ENCODE measurements around the gene NAV1. TPM values are rescaled to one million over a fixed set of nuclear protein-coding genes. Genes with fewer than 3 reads are reported as not detected.

NAV1 gene
- total and polyA plus RNA-seq, 2 experiments from 2014 or later, result 75.6 to 79.0 TPM

GRCh38 chr1:201496296-201496690, 42.6 kb upstream of the NAV1 start:
- H3K9ac ChIP-seq, result peak overlapping the region; percentile 49
- WGBS, 2 experiments (ENCODE audit: low coverage in 1 of 2, low lambda C conversion rate in 2 of 2, missing lambda C conversion rate in 2 of 2), result 44 to 58% methylated on average over 8 of the region's 8 CpGs
- no peaks in the 10 kb centered on the region for H3K9me3 ChIP-seq (ENCODE audit: low read depth)
- peak overlapping the region; percentile 53 for H3K4me2 ChIP-seq (ENCODE audit: unreplicated experiment)
- H4K20me1 ChIP-seq (ENCODE audit: insufficient read depth), result no peaks in the 10 kb centered on the region
- no peak overlapping the region for H2AFZ ChIP-seq
- H3K27ac ChIP-seq, result peak overlapping the region; percentile 58
- in situ Hi-C loops (cut with MboI), result no loop called here
- no peak overlapping the region for H3K4me3 ChIP-seq
- peaks cover 100% of the 10 kb centered on the region for H3K79me2 ChIP-seq (ENCODE audit: insufficient read depth)
- peaks cover 46% of the 10 kb centered on the region for H3F3A ChIP-seq (ENCODE audit: insufficient read depth)
- H3K9me2 ChIP-seq (ENCODE audit: insufficient read depth), result no peaks in the 10 kb centered on the region
- peaks cover 52% of the 10 kb centered on the region for H3K4me1 ChIP-seq (ENCODE audit: insufficient read depth)
- no peaks in the 10 kb centered on the region for H3K27me3 ChIP-seq (replicated peaks; ENCODE audit: insufficient read depth)
- peaks cover 40% of the 10 kb centered on the region for H3K36me3 ChIP-seq (ENCODE audit: low read depth)
- TF ChIP-seq EZH2 (IDR thresholded peaks at IDR 0.05; ENCODE audit: insufficient read depth, poor library complexity, severe bottlenecking), result no peak
- no peak for TF ChIP-seq EZH2phosphoT487 (IDR thresholded peaks at IDR 0.05; ENCODE audit: insufficient read depth, low read depth)
- no peak for DNase-seq

- Histone ChIP-seq H3K4me2 (ENCODE audit: unreplicated experiment) (no peak overlapping the region), H3K79me2 (ENCODE audit: insufficient read depth) (peaks cover 100% of the 10 kb centered on the region), H2AFZ (no peak overlapping the region), H3K9ac (no peak overlapping the region), H4K20me1 (ENCODE audit: insufficient read depth) (no peaks in the 10 kb centered on the region), H3K9me3 (ENCODE audit: low read depth) (no peaks in the 10 kb centered on the region), H3K27ac (no peak overlapping the region), H3K4me3 (no peak overlapping the region), H3K36me3 (ENCODE audit: low read depth) (peaks cover 31% of the 10 kb centered on the region), H3K9me2 (ENCODE audit: insufficient read depth) (no peaks in the 10 kb centered on the region), H3K27me3 (replicated peaks; ENCODE audit: insufficient read depth) (no peaks in the 10 kb centered on the region), H3K4me1 (ENCODE audit: insufficient read depth) (peaks cover 58% of the 10 kb centered on the region), H3F3A (ENCODE audit: insufficient read depth) (peaks cover 47% of the 10 kb centered on the region)
- TF ChIP-seq EZH2 (IDR thresholded peaks at IDR 0.05; ENCODE audit: insufficient read depth, poor library complexity, severe bottlenecking), result no peak
- TF ChIP-seq EZH2phosphoT487 (IDR thresholded peaks at IDR 0.05; ENCODE audit: insufficient read depth, low read depth), result no peak
- DNase-seq, result peak; percentile 5
- in situ Hi-C loops (cut with MboI), result no loop called here
- WGBS, 2 experiments (ENCODE audit: low coverage in 1 of 2, low lambda C conversion rate in 2 of 2, missing lambda C conversion rate in 2 of 2), result 96 to 97% methylated on average over 16 of the region's 16 CpGs
Measured at GRCh38 chr1:201497935-201498509, 40.9 kb upstream of the NAV1 start.

- in situ Hi-C loops (cut with MboI), result no loop called here
- H3F3A ChIP-seq (ENCODE audit: insufficient read depth), result peaks cover 51% of the 10 kb centered on the region
- H3K4me3 ChIP-seq, result no peak overlapping the region
- H3K27ac ChIP-seq, result no peak overlapping the region
- H2AFZ ChIP-seq, result no peak overlapping the region
- no peak overlapping the region for H3K9ac ChIP-seq
- H3K27me3 ChIP-seq (replicated peaks; ENCODE audit: insufficient read depth), result no peaks in the 10 kb centered on the region
- 96 to 98% methylated on average over 8 of the region's 8 CpGs for WGBS, 2 experiments (ENCODE audit: low coverage in 1 of 2, low lambda C conversion rate in 2 of 2, missing lambda C conversion rate in 2 of 2)
- no peaks in the 10 kb centered on the region for H3K9me3 ChIP-seq (ENCODE audit: low read depth)
- TF ChIP-seq EZH2phosphoT487 (IDR thresholded peaks at IDR 0.05; ENCODE audit: insufficient read depth, low read depth) (no peak), EZH2 (IDR thresholded peaks at IDR 0.05; ENCODE audit: insufficient read depth, poor library complexity, severe bottlenecking) (no peak)
- H3K36me3 ChIP-seq (ENCODE audit: low read depth), result peaks cover 25% of the 10 kb centered on the region
- peaks cover 62% of the 10 kb centered on the region for H3K4me1 ChIP-seq (ENCODE audit: insufficient read depth)
- H3K9me2 ChIP-seq (ENCODE audit: insufficient read depth), result no peaks in the 10 kb centered on the region
- no peaks in the 10 kb centered on the region for H4K20me1 ChIP-seq (ENCODE audit: insufficient read depth)
- H3K79me2 ChIP-seq (ENCODE audit: insufficient read depth), result peaks cover 97% of the 10 kb centered on the region
- DNase-seq, result peak; percentile 15
- no peak overlapping the region for H3K4me2 ChIP-seq (ENCODE audit: unreplicated experiment)
Measured at GRCh38 chr1:201498621-201499020, 40.3 kb upstream of the NAV1 start.

GRCh38 chr1:201499191-201499590, 39.7 kb upstream of the NAV1 start:
- Histone ChIP-seq H3K4me3 (no peak overlapping the region), H3K4me1 (ENCODE audit: insufficient read depth) (peaks cover 68% of the 10 kb centered on the region), H4K20me1 (ENCODE audit: insufficient read depth) (no peaks in the 10 kb centered on the region), H3K27ac (no peak overlapping the region), H3K79me2 (ENCODE audit: insufficient read depth) (peaks cover 97% of the 10 kb centered on the region), H3F3A (ENCODE audit: insufficient read depth) (peaks cover 52% of the 10 kb centered on the region), H3K4me2 (ENCODE audit: unreplicated experiment) (no peak overlapping the region), H3K9me2 (ENCODE audit: insufficient read depth) (no peaks in the 10 kb centered on the region), H3K36me3 (ENCODE audit: low read depth) (peaks cover 22% of the 10 kb centered on the region), H3K9ac (no peak overlapping the region), H2AFZ (no peak overlapping the region), H3K27me3 (replicated peaks; ENCODE audit: insufficient read depth) (no peaks in the 10 kb centered on the region), H3K9me3 (ENCODE audit: low read depth) (no peaks in the 10 kb centered on the region)
- in situ Hi-C loops (cut with MboI), result no loop called here
- DNase-seq, result peak; percentile 19
- 93 to 96% methylated on average over 3 of the region's 3 CpGs for WGBS, 2 experiments (ENCODE audit: low coverage in 1 of 2, low lambda C conversion rate in 2 of 2, missing lambda C conversion rate in 2 of 2)
- TF ChIP-seq EZH2 (IDR thresholded peaks at IDR 0.05; ENCODE audit: insufficient read depth, poor library complexity, severe bottlenecking), result no peak
- TF ChIP-seq EZH2phosphoT487 (IDR thresholded peaks at IDR 0.05; ENCODE audit: insufficient read depth, low read depth), result no peak
